Activated naive CD4-positive, alpha-beta T cell treated with anti-CD3 and anti-CD28 coated beads, Interleukin-2, amount 10 ng/mL, durations not matched to agents 7 days and 5 days (primary cell): ENCODE data around the gene EXOC6.
A peak's percentile ranks its signal among the peaks of the same experiment; 100 is the strongest.
"Not testable (repeated sequence)": the region's sequence is repeated elsewhere in the genome, so short reads cannot be mapped to it uniquely, and the experiment has no call there.

Experiments used
- CTCF ChIA-PET: fragments of 350-600 bp; sonication (Branson Sonifier 250); formaldehyde crosslinking; loops from one replicate; lab custom pipeline; 2021; ENCODE audit warnings: antibody characterized with exemption; lab: Charles Lee
- DNase-seq: peaks from one replicate; pipeline ENCODE4 v3.0.0-alpha.2; 2020
- H3K27ac Mint-ChIP-seq: one replicate; pipeline ENCODE4 v1.8.0; 2021; ENCODE audit warnings: mild to moderate bottlenecking, moderate library complexity, mixed read lengths
- H3K27me3 Mint-ChIP-seq: one replicate; pipeline ENCODE4 v1.8.0; 2021; ENCODE audit warnings: mild to moderate bottlenecking, mixed read lengths
- H3K36me3 Mint-ChIP-seq: one replicate; pipeline ENCODE4 v1.8.0; 2021; ENCODE audit warnings: mixed read lengths
- H3K4me1 Mint-ChIP-seq: one replicate; pipeline ENCODE4 v1.8.0; 2021; ENCODE audit warnings: mixed read lengths
- H3K4me3 Mint-ChIP-seq: one replicate; pipeline ENCODE4 v1.8.0; 2021; ENCODE audit warnings: mild to moderate bottlenecking, moderate library complexity, mixed read lengths
- H3K9me3 Mint-ChIP-seq: one replicate; pipeline ENCODE4 v1.8.0; 2021; ENCODE audit warnings: mixed read lengths

The EXOC6 gene

GRCh38 chr10:92876509-92877036, 28.3 kb downstream of the EXOC6 start:
- Mint-ChIP-seq H3K27me3 (no peaks in the 10 kb centered on the region), H3K4me3 (no peak overlapping the region), H3K9me3 (no peaks in the 10 kb centered on the region), H3K4me1 (peaks cover 24% of the 10 kb centered on the region), H3K27ac (no peak overlapping the region), H3K36me3 (no peaks in the 10 kb centered on the region)
- CTCF ChIA-PET = interaction anchor here (1.7 kb wide), 1 partner anchor 33 kb away, joined by 5 read pairs; no protein-coding TSS in a partner anchor
- no peak for DNase-seq

GRCh38 chr10:92880233-92880861, 32.0 kb downstream of the EXOC6 start:
- no peak for DNase-seq
- no peak overlapping the region for H3K27ac Mint-ChIP-seq
- CTCF ChIA-PET = interaction anchor here (0.7 to 1.6 kb wide), 11 partner anchors 12 to 695 kb away, joined by 3 to 10 read pairs (median 3); no protein-coding TSS in a partner anchor
- H3K36me3 Mint-ChIP-seq = no peaks in the 10 kb centered on the region
- no peak overlapping the region for H3K4me3 Mint-ChIP-seq
- H3K27me3 Mint-ChIP-seq = no peaks in the 10 kb centered on the region
- H3K9me3 Mint-ChIP-seq = no peaks in the 10 kb centered on the region
- H3K4me1 Mint-ChIP-seq = peaks cover 14% of the 10 kb centered on the region

GRCh38 chr10:92880917-92881316, 32.6 kb downstream of the EXOC6 start:
- Mint-ChIP-seq H3K36me3 (no peaks in the 10 kb centered on the region), H3K27ac (no peak overlapping the region), H3K27me3 (no peaks in the 10 kb centered on the region), H3K4me3 (no peak overlapping the region), H3K9me3 (no peaks in the 10 kb centered on the region), H3K4me1 (peaks cover 14% of the 10 kb centered on the region)
- CTCF ChIA-PET = interaction anchor here (0.7 to 1.6 kb wide), 11 partner anchors 13 to 695 kb away, joined by 3 to 10 read pairs (median 3); no protein-coding TSS in a partner anchor
- DNase-seq = no peak

- Mint-ChIP-seq H3K4me3 (no peak overlapping the region), H3K27ac (no peak overlapping the region), H3K9me3 (no peaks in the 10 kb centered on the region), H3K27me3 (no peaks in the 10 kb centered on the region), H3K4me1 (no peaks in the 10 kb centered on the region), H3K36me3 (no peaks in the 10 kb centered on the region)
- CTCF ChIA-PET = interaction anchor here (1.0 kb wide), 1 partner anchor 46 kb away, joined by 3 read pairs; no protein-coding TSS in a partner anchor
- DNase-seq = no peak
Measured at GRCh38 chr10:92886334-92886961, 38.1 kb downstream of the EXOC6 start.

GRCh38 chr10:92890471-92890870, 42.2 kb downstream of the EXOC6 start:
- no peak overlapping the region for H3K27ac Mint-ChIP-seq
- CTCF ChIA-PET = interaction anchor here (0.5 kb wide), 1 partner anchor 84 kb away, joined by 3 read pairs; no protein-coding TSS in a partner anchor
- H3K36me3 Mint-ChIP-seq = peaks cover 5% of the 10 kb centered on the region
- no peaks in the 10 kb centered on the region for H3K27me3 Mint-ChIP-seq
- no peaks in the 10 kb centered on the region for H3K4me1 Mint-ChIP-seq
- H3K4me3 Mint-ChIP-seq = no peak overlapping the region
- no peaks in the 10 kb centered on the region for H3K9me3 Mint-ChIP-seq
- DNase-seq = no peak

GRCh38 chr10:92891885-92892690, 43.8 kb downstream of the EXOC6 start:
- Mint-ChIP-seq H3K4me1 (no peaks in the 10 kb centered on the region), H3K36me3 (peaks cover 6% of the 10 kb centered on the region), H3K27me3 (no peaks in the 10 kb centered on the region), H3K4me3 (no peak overlapping the region), H3K9me3 (no peaks in the 10 kb centered on the region), H3K27ac (no peak overlapping the region)
- DNase-seq = no peak
- CTCF ChIA-PET = no interaction called here

- CTCF ChIA-PET = interaction anchor here (1.0 kb wide), 1 partner anchor 9 kb away, joined by 3 read pairs; no protein-coding TSS in a partner anchor
- Mint-ChIP-seq H3K9me3 (no peaks in the 10 kb centered on the region), H3K27me3 (no peaks in the 10 kb centered on the region), H3K27ac (no peak overlapping the region), H3K36me3 (peaks cover 6% of the 10 kb centered on the region), H3K4me1 (no peaks in the 10 kb centered on the region), H3K4me3 (no peak overlapping the region)
- DNase-seq = no peak
Measured at GRCh38 chr10:92892691-92893054, 44.4 kb downstream of the EXOC6 start.

GRCh38 chr10:92894081-92894655, 45.8 kb downstream of the EXOC6 start:
- no peak overlapping the region for H3K4me3 Mint-ChIP-seq
- no peaks in the 10 kb centered on the region for H3K27me3 Mint-ChIP-seq
- no peak for DNase-seq
- CTCF ChIA-PET = no interaction called here
- H3K36me3 Mint-ChIP-seq = peaks cover 6% of the 10 kb centered on the region
- H3K27ac Mint-ChIP-seq = no peak overlapping the region
- no peaks in the 10 kb centered on the region for H3K4me1 Mint-ChIP-seq
- H3K9me3 Mint-ChIP-seq = no peaks in the 10 kb centered on the region

GRCh38 chr10:92897916-92898315, 49.6 kb downstream of the EXOC6 start:
- Mint-ChIP-seq H3K27ac (no peak overlapping the region), H3K9me3 (no peaks in the 10 kb centered on the region), H3K4me1 (peaks cover 18% of the 10 kb centered on the region), H3K36me3 (peaks cover 6% of the 10 kb centered on the region), H3K27me3 (no peaks in the 10 kb centered on the region), H3K4me3 (no peak overlapping the region)
- CTCF ChIA-PET = no interaction called here
- no peak for DNase-seq

GRCh38 chr10:92901819-92902251, 53.5 kb downstream of the EXOC6 start:
- H3K27me3 Mint-ChIP-seq = no peaks in the 10 kb centered on the region
- peak overlapping the region; percentile 42 for H3K4me3 Mint-ChIP-seq
- H3K4me1 Mint-ChIP-seq = peaks cover 18% of the 10 kb centered on the region
- H3K9me3 Mint-ChIP-seq = no peaks in the 10 kb centered on the region
- CTCF ChIA-PET = interaction anchor here (0.7 to 0.9 kb wide), 3 partner anchors 9 to 519 kb away, joined by 3 read pairs; no protein-coding TSS in a partner anchor
- peak overlapping the region; percentile 56 for H3K27ac Mint-ChIP-seq
- DNase-seq = peak; percentile 50
- peaks cover 1% of the 10 kb centered on the region for H3K36me3 Mint-ChIP-seq

GRCh38 chr10:92903633-92904032, 55.3 kb downstream of the EXOC6 start:
- H3K36me3 Mint-ChIP-seq = peaks cover 2% of the 10 kb centered on the region
- no peak overlapping the region for H3K27ac Mint-ChIP-seq
- no peaks in the 10 kb centered on the region for H3K9me3 Mint-ChIP-seq
- no peak for DNase-seq
- peaks cover 18% of the 10 kb centered on the region for H3K4me1 Mint-ChIP-seq
- no peaks in the 10 kb centered on the region for H3K27me3 Mint-ChIP-seq
- H3K4me3 Mint-ChIP-seq = no peak overlapping the region
- CTCF ChIA-PET = no interaction called here

GRCh38 chr10:92907280-92907679, 59.0 kb downstream of the EXOC6 start:
- DNase-seq = no peak
- H3K27me3 Mint-ChIP-seq = no peaks in the 10 kb centered on the region
- peaks cover 6% of the 10 kb centered on the region for H3K4me1 Mint-ChIP-seq
- H3K36me3 Mint-ChIP-seq = peaks cover 2% of the 10 kb centered on the region
- H3K27ac Mint-ChIP-seq = no peak overlapping the region
- CTCF ChIA-PET = no interaction called here
- no peaks in the 10 kb centered on the region for H3K9me3 Mint-ChIP-seq
- H3K4me3 Mint-ChIP-seq = no peak overlapping the region

GRCh38 chr10:92912631-92913030, 64.3 kb downstream of the EXOC6 start:
- not testable (repeated sequence) for H3K4me3 Mint-ChIP-seq

More at GRCh38 chr10:92912631-92913030, 64.3 kb downstream of the EXOC6 start:
- H3K27me3 Mint-ChIP-seq, H3K36me3 Mint-ChIP-seq, H3K4me1 Mint-ChIP-seq, DNase-seq, H3K27ac Mint-ChIP-seq, H3K9me3 Mint-ChIP-seq: not testable (repeated sequence)
- CTCF ChIA-PET = interaction anchor here (0.6 kb wide), 1 partner anchor 27 kb away, joined by 3 read pairs; no protein-coding TSS in a partner anchor
